Right renal pelvis (tissue), 4 donors: ENCODE data around the gene CLINT1. TPM values are rescaled to one million over a fixed set of nuclear protein-coding genes. Genes with fewer than 3 reads are reported as not detected.

ENCODE experiments used
- DNase-seq, 4 donors: peaks; one replicate each; pipeline ENCODE4 v3.0.0-alpha.2; 2013; ENCODE audit warnings: low read depth in 4 of 4, low spot score in 3 of 4, missing footprints in 1 of 4
- polyA plus RNA-seq, 4 donors: library from polyadenylated mRNA; unstranded; fragments of 120-200 nt; gene quantifications; one replicate each; pipeline ENCODE4 v1.2.1, GENCODE V29; 2013; ENCODE audit not compliant: insufficient read length in 4 of 4

The CLINT1 gene
- polyA plus RNA-seq, 4 donors, result 115 to 146 (median 133) TPM

- no peak for DNase-seq
Observed at GRCh38 chr5:157821822-157822622, 36.9 kb downstream of the CLINT1 start.

GRCh38 chr5:157821405-157821804, 37.5 kb downstream of the CLINT1 start:
- no peak for DNase-seq

- peak in 3 of 4 donors; percentile 38 to 56 (median 50) for DNase-seq
Observed at GRCh38 chr5:157820593-157821252, 38.2 kb downstream of the CLINT1 start.

- DNase-seq, result peak in 1 of 4 donors; percentile 26
Observed at GRCh38 chr5:157819502-157820115, 39.3 kb downstream of the CLINT1 start.

- no peak for DNase-seq
Observed at GRCh38 chr5:157818368-157818767, 40.6 kb downstream of the CLINT1 start.

- no peak for DNase-seq
Observed at GRCh38 chr5:157817928-157818327, 41.0 kb downstream of the CLINT1 start.

GRCh38 chr5:157817387-157817702, 41.6 kb downstream of the CLINT1 start:
- no peak for DNase-seq

GRCh38 chr5:157816682-157817386, 42.1 kb downstream of the CLINT1 start:
- DNase-seq, result no peak

- DNase-seq, result no peak
Observed at GRCh38 chr5:157812086-157812485, 46.9 kb downstream of the CLINT1 start.

GRCh38 chr5:157808043-157808442, 50.9 kb downstream of the CLINT1 start:
- DNase-seq, result no peak

GRCh38 chr5:157802736-157803135, 56.2 kb downstream of the CLINT1 start:
- DNase-seq, result no peak

GRCh38 chr5:157800137-157800536, 58.8 kb downstream of the CLINT1 start:
- no peak for DNase-seq

GRCh38 chr5:157799578-157799977, 59.4 kb downstream of the CLINT1 start:
- no peak for DNase-seq

GRCh38 chr5:157793301-157793700, 65.6 kb downstream of the CLINT1 start:
- DNase-seq, result no peak

GRCh38 chr5:157785801-157786200, 73.1 kb downstream of the CLINT1 start:
- no peak for DNase-seq

GRCh38 chr5:157779221-157779620, 79.7 kb downstream of the CLINT1 start:
- no peak for DNase-seq

GRCh38 chr5:157778121-157778805, 80.7 kb downstream of the CLINT1 start:
- peak; percentile 10 to 51 (median 28) for DNase-seq

GRCh38 chr5:157772127-157772526, 86.8 kb downstream of the CLINT1 start:
- DNase-seq, result no peak

- no peak for DNase-seq
Observed at GRCh38 chr5:157770665-157771064, 88.3 kb downstream of the CLINT1 start.

GRCh38 chr5:157767689-157768088, 91.3 kb downstream of the CLINT1 start:
- DNase-seq, result no peak

GRCh38 chr5:157766902-157767301, 92.0 kb downstream of the CLINT1 start:
- DNase-seq, result no peak
